Testis (tissue), 2 donors: Measurements from ENCODE around the gene ARAP2.

Experiments used
- CTCF ChIP-seq, 3 experiments: fragments of 450-650 bp in 2 of 3; fragments of 200-600 bp in 1 of 3; sonication (generic) in 1 of 3; IDR thresholded peaks; one replicate each; pipeline ENCODE4 v1.5.1; 2016 to 2019; ENCODE audit warnings: antibody characterized with exemption in 3 of 3, mild to moderate bottlenecking in 2 of 3, moderate library complexity in 1 of 3
- POLR2A ChIP-seq: fragments of 450-650 bp; IDR thresholded peaks from one replicate; pipeline ENCODE4 v1.6.1; 2017; ENCODE audit warnings: antibody characterized with exemption, mild to moderate bottlenecking, moderate library complexity

- TF ChIP-seq CTCF (IDR thresholded peaks at IDR 0.05) (no peak), POLR2A (no peak)
Observed at GRCh38 chr4:36196145-36196913, 48.0 kb downstream of the ARAP2 start.
